Measurements from ENCODE around the gene ADRB2.
"Not testable (repeated sequence)": the region's sequence is repeated elsewhere in the genome, so short reads cannot be mapped to it uniquely, and the experiment has no call there.

ADRB2 gene

GRCh38 chr5:148856009-148856367, 29.6 kb downstream of the ADRB2 start:
- no peak for DNase-seq (ENCODE audit: low spot score)

- DNase-seq (ENCODE audit: low spot score) = no peak
These were observed 30.0 kb downstream of the ADRB2 start for GRCh38 chr5:148856424-148856823.

- DNase-seq (ENCODE audit: low spot score) = no peak
These were observed 31.1 kb downstream of the ADRB2 start for GRCh38 chr5:148857474-148857873.

- no peak for DNase-seq (ENCODE audit: low spot score)
These were observed 31.7 kb downstream of the ADRB2 start for GRCh38 chr5:148858106-148858505.

- no peak for DNase-seq (ENCODE audit: low spot score)
These were observed 32.1 kb downstream of the ADRB2 start for GRCh38 chr5:148858547-148858946.

GRCh38 chr5:148859703-148860102, 33.3 kb downstream of the ADRB2 start:
- no peak for DNase-seq (ENCODE audit: low spot score)

- DNase-seq (ENCODE audit: low spot score) = no peak
These were observed 34.2 kb downstream of the ADRB2 start for GRCh38 chr5:148860599-148860998.

- no peak for DNase-seq (ENCODE audit: low spot score)
These were observed 34.7 kb downstream of the ADRB2 start for GRCh38 chr5:148861088-148861487.

GRCh38 chr5:148861696-148862095, 35.3 kb downstream of the ADRB2 start:
- DNase-seq (ENCODE audit: low spot score) = no peak

- no peak for DNase-seq (ENCODE audit: low spot score)
These were observed 37.9 kb downstream of the ADRB2 start for GRCh38 chr5:148864113-148864841.

GRCh38 chr5:148866024-148866423, 39.6 kb downstream of the ADRB2 start:
- no peak for DNase-seq (ENCODE audit: low spot score)

GRCh38 chr5:148873120-148873519, 46.7 kb downstream of the ADRB2 start:
- no peak for DNase-seq (ENCODE audit: low spot score)

GRCh38 chr5:148873690-148874485, 47.5 kb downstream of the ADRB2 start:
- no peak for DNase-seq (ENCODE audit: low spot score)

- peak; percentile 2 for DNase-seq (ENCODE audit: low spot score)
These were observed 48.9 kb downstream of the ADRB2 start for GRCh38 chr5:148875205-148875875.

GRCh38 chr5:148877436-148877835, 51.0 kb downstream of the ADRB2 start:
- not testable (repeated sequence) for DNase-seq (ENCODE audit: low spot score)
